ENCODE data around the gene SPPL2B.
"Not testable (repeated sequence)": the region's sequence is repeated elsewhere in the genome, so short reads cannot be mapped to it uniquely, and the experiment has no call there.

SPPL2B gene

GRCh38 chr19:2382530-2383222 is 54.2 kb downstream of the SPPL2B start:
- no peak for DNase-seq (ENCODE audit: low read depth)

DNA sequence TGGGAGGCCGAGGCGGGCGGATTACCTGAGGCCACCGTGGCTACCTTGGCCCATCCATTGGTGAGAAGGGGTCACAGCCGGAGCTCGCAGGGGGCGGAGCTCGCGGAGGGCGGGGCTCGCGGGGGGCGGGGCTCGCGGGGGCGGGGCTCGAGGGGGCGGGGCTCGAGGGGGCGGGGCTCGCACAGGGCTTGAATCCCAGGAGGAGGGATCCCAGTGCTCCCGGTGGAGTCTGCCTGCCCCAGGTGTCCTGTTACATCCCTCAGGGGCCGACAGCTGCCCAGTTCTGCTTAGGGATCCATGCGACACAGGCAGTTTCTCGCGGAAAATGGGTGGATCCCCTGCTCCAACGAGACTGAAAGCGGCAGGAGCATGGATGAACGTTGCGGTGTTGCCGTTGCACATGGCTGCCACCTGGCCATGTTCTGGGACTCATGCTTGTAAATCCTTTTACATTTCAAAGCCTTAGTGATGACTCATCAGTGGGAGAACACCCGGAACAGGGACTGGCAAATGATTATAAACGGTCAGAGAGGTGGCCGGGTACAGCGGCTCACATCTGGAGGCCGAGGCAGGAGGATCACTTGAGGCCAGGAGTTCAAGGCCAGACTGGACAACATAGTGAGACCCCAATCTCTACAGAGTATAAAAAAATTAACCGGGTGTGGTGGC is 56.7 kb downstream of the SPPL2B start:
- DNase-seq (ENCODE audit: low read depth) = no peak

DNA sequence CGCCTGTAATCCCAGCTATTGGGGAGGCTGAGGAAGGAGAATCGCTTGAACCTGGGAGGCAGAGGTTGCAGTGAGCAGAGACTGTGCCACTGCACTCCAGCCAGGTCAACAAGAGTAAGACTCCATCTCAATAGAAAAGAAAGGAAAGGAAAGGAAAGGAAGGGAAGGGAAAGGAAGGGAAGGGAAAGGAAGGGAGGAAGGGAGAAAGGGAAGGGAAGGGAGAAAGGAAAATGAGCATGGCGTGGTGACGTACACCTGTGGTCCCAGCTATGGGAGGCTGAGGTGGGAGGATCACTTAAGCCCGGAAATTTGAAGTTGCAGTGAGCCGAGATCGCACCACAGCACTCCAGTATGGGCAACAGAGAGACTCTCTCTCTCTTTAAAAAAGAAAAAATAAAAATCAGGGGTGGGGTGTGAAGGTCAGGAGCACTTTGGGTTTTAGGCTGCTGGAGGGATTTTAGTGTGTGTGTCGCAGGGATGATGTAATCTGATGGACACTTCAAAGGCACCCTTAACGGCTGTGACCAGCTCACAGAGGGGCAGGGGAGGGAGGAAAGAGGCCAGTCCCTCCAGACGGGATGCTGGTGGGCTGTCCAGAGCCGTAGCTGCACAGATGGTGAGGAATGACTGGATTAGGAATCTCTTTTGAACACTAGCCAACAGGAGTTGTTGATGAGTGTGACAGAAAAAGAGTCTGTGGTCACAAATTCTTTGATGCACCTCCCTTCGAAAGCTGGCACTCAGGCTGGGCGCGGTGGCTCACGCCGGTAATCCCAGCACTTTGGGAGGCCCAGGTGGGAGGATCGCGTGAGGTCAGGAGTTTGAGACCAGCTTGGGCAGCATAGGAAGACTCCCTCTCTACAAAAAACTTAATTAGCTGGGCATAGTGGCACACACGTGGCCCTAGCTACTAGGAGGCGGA is 59.1 kb downstream of the SPPL2B start:
- DNase-seq (ENCODE audit: low read depth) = no peak

DNA sequence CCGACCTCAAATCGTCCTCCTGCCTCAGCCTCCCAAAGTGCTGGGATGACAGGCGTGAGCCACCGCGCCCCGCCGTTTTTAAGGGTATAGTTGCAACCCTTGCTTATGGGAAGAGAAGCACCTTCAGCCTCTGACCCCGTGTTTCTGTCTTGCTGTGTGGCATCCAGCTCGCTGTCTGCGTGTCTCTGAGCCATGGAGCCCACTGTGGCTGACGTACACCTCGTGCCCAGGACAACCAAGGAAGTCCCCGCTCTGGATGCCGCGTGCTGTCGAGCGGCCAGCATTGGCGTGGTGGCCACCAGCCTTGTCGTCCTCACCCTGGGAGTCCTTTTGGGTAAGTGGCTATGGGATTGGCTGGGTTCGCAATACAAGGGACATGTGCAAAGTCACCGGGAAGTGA is 61.1 kb downstream of the SPPL2B start:
- DNase-seq (ENCODE audit: low read depth) = no peak

DNA sequence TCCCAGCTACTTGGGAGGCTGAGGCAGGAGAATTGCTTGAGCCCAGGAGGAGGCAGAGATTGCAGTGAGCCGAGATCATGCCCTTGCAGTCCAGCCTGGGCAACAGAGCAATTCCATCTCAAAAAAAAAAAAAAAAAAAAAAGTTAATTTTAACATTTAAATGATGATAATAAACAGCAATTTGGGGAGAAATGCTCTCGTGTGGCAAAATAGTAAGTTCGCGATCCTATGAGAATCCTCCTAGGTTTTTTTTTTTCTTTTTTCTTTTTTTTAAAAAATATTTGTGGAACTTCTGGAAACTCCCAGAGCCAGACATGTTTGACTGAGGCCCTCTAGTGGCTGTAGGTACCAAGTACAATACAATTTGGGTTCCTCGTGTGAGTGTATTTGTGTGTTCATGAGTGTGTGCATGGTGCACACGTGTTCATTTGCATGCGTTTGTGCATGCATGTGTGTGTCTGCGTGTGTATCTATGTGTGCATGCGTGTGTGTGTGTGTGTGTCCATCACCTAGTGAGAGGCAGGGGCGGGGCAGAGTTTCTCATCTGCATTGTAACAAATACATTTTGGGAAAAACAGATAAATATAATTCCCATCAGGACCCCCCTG is 62.7 kb downstream of the SPPL2B start:
- no peak for DNase-seq (ENCODE audit: low read depth)

DNA sequence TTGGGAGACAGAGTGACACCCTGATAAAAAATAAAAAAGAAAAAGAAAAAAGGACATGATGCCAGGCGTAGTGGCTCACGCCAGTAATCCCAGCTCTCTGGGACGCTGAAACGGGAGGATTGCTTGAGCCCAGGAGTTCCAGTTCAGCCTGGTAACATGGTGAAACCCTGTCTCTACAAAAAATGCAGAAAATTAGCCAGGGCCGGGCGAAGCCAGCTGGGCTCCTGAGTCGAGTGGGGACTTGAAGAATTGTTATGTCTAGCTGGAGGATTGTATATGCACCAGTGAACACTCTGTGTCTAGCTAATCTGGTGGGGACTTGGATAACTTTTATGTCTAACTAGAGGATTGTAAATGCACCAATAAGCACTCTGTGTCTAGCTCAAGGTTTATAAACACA is 63.9 kb downstream of the SPPL2B start:
- no peak for DNase-seq (ENCODE audit: low read depth)

- DNase-seq (ENCODE audit: low read depth) = not testable (repeated sequence)
Observed at GRCh38 chr19:2392899-2393298, 64.4 kb downstream of the SPPL2B start.

- no peak for DNase-seq (ENCODE audit: low read depth)
Observed at GRCh38 chr19:2394054-2394441, 65.6 kb downstream of the SPPL2B start.

DNA sequence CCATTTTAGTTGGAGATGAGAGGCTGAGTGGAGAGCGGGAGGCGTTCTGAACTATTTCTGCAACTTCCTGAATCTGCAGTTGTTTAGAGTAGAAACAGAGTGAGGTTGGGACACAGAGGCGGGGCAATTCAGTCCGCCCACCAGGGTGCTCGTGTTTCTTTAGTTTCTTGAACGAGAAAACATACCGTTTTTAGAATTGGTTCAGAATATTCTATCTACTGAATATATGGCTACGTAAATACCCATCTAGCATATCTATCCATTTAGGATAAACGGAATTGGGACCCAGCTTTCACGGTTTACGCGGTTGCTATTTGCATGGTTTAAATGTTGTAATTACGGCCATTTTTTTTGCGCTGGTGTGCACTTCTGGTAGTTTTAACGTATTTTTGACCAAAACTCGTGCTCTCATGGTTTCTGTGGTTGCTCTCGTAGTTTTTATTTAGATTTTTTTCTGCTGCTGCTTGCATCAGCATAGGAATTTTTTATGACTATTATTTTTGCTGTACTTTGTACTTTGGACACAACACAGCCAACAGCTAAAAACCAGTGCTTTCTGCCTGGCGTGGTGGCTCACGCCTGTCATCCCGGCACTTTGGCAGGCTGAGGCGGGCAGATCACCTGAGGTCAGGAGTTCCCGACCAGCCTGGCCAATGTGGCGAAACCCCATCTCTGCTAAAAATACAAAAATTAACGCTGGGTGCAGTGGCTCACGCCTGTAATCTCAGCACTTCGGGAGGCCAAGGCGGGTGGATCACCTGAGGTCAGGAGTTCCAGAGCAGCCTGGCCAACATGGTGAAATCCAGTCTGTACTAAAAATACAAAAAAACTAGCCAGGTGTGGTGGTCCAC is 66.2 kb downstream of the SPPL2B start:
- DNase-seq (ENCODE audit: low read depth) = no peak

DNA sequence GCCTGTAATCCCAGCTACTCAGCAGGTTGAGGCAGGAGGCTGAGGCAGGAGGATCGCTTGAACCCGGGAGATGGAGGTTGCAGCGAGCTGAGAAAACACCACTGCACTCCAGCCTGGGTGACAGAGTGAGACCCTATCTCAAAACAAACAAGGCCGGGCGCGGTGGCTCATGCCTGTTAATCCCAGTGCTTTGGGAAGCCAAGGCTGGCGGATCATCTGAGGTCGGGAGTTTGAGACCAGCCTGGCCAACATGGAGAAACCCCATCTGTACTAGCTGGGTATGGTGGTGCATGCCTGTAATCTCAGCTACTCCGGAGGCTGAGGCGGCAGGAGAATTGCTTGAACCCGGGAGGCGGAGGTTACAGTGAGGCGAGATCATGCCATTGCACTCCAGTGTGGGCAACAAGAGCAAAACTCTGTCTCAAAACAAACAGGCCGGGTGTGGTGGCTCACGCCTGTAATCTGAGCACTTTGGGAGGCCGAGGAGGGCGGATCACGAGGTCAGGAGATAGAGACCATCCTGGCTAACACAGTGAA is 66.9 kb downstream of the SPPL2B start:
- not testable (repeated sequence) for DNase-seq (ENCODE audit: low read depth)

DNA sequence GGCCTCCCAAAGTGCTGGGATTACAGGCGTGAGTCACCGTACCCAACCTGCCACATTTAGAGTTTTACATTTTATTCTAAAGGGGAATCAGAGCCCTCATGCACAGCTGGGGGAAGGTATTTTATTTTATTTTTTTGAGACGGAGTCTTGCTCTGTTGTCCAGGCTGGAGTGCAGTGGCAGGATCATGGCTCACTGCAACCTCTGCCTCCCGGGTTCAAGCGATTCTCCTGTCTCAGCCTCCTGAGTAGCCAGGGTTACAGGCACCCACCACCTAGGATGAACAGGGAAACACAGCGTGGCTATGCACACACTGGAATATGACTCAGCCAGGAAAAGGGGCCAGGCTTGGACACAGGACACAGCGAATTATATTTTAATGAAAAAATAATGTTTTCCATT is 68.7 kb downstream of the SPPL2B start:
- not testable (repeated sequence) for DNase-seq (ENCODE audit: low read depth)

- no peak for DNase-seq (ENCODE audit: low read depth)
Observed at GRCh38 chr19:2398735-2399305, 70.3 kb downstream of the SPPL2B start.

GRCh38 chr19:2399582-2399981 is 71.1 kb downstream of the SPPL2B start:
- DNase-seq (ENCODE audit: low read depth) = no peak
